Activated CD8-positive, alpha-beta T cell treated with anti-CD3 and anti-CD28 coated beads for 36 hours (primary cell): Measurements from ENCODE around the gene CDH13. TPM values are rescaled to one million over a fixed set of nuclear protein-coding genes. Genes with fewer than 3 reads are reported as not detected.

Source experiments
- ATAC-seq: fragments of 200-7000 bp; cut with Tn5 transposase; one replicate; pipeline ENCODE4 v1.10.0; 2021; ENCODE audit warnings: mild to moderate bottlenecking, moderate library complexity
- CTCF ChIA-PET: fragments of 350-600 bp; sonication (Branson Sonifier 250); formaldehyde crosslinking; loops from one replicate; lab custom pipeline; 2021; ENCODE audit warnings: antibody characterized with exemption; lab: Charles Lee
- POLR2A ChIA-PET: fragments of 350-600 bp; sonication (Branson Sonifier 250); formaldehyde crosslinking; loops from one replicate; lab custom pipeline; 2021; ENCODE audit warnings: antibody characterized with exemption; lab: Charles Lee
- DNase-seq: peaks from one replicate; pipeline ENCODE4 v3.0.0-alpha.2; 2020
- H3K27ac Mint-ChIP-seq: one replicate; pipeline ENCODE4 v1.8.0; 2021; ENCODE audit warnings: mild to moderate bottlenecking, mixed read lengths
- H3K27me3 Mint-ChIP-seq: one replicate; pipeline ENCODE4 v1.8.0; 2021; ENCODE audit warnings: mixed read lengths
- H3K36me3 Mint-ChIP-seq: one replicate; pipeline ENCODE4 v1.8.0; 2021; ENCODE audit warnings: low read depth, mixed read lengths
- H3K4me1 Mint-ChIP-seq: one replicate; pipeline ENCODE4 v1.8.0; 2021; ENCODE audit warnings: low read depth, mixed read lengths
- H3K4me3 Mint-ChIP-seq: one replicate; pipeline ENCODE4 v1.8.0; 2021; ENCODE audit warnings: mild to moderate bottlenecking, moderate library complexity, mixed read lengths
- H3K9me3 Mint-ChIP-seq: one replicate; pipeline ENCODE4 v1.8.0; 2021; ENCODE audit warnings: mixed read lengths
- intact Hi-C: fragments of 100-400 bp; cut with micrococcal nuclease; formaldehyde crosslinking; loops from one replicate; pipeline ENCODE4 v1.10.0; 2022
- total RNA-seq, 2 experiments: library from RNA; stranded (reverse); gene quantifications; one replicate each; pipeline ENCODE4 v1.2.3, GENCODE V29; 2021
- TF ChIP-seq, protein P1 (sequence below): fragments of 200-600 bp; IDR thresholded peaks from one replicate; pipeline ENCODE4 v1.8.0; 2022; ENCODE audit warnings: antibody characterized with exemption, mild to moderate bottlenecking

The CDH13 gene
- total RNA-seq, 2 experiments from 2014 or later = not detected

DNA sequence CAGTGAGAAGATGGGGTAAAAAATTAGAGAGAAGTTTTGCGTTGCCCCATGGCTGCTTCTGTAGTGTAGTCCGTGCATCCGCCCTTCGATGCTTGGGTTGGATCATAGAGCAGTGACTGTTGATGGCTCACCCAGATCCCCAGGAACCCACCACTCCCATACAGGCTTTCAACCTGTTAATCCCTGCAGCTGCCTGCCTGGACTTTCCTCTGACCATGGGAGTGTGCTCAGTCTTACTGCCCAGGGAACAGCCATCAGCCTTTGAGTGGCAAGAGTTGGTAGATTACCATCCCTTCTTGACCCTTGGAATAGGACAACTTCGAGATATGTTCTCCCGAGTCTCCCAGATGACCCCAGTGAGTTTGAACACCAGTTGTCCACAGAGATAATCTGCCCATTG, 881.5 kb downstream of the CDH13 start:
- TF ChIP-seq, protein P1, sequence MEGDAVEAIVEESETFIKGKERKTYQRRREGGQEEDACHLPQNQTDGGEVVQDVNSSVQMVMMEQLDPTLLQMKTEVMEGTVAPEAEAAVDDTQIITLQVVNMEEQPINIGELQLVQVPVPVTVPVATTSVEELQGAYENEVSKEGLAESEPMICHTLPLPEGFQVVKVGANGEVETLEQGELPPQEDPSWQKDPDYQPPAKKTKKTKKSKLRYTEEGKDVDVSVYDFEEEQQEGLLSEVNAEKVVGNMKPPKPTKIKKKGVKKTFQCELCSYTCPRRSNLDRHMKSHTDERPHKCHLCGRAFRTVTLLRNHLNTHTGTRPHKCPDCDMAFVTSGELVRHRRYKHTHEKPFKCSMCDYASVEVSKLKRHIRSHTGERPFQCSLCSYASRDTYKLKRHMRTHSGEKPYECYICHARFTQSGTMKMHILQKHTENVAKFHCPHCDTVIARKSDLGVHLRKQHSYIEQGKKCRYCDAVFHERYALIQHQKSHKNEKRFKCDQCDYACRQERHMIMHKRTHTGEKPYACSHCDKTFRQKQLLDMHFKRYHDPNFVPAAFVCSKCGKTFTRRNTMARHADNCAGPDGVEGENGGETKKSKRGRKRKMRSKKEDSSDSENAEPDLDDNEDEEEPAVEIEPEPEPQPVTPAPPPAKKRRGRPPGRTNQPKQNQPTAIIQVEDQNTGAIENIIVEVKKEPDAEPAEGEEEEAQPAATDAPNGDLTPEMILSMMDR = no peak
- Mint-ChIP-seq H3K27ac (no peak overlapping the region), H3K9me3 (no peaks in the 10 kb centered on the region), H3K4me1 (no peaks in the 10 kb centered on the region), H3K36me3 (no peaks in the 10 kb centered on the region), H3K4me3 (no peak overlapping the region), H3K27me3 (no peaks in the 10 kb centered on the region)
- no peak for DNase-seq
- ATAC-seq = no peak
- CTCF ChIA-PET = no interaction called here
- POLR2A ChIA-PET = no interaction called here
- intact Hi-C loops = no loop called here

DNA sequence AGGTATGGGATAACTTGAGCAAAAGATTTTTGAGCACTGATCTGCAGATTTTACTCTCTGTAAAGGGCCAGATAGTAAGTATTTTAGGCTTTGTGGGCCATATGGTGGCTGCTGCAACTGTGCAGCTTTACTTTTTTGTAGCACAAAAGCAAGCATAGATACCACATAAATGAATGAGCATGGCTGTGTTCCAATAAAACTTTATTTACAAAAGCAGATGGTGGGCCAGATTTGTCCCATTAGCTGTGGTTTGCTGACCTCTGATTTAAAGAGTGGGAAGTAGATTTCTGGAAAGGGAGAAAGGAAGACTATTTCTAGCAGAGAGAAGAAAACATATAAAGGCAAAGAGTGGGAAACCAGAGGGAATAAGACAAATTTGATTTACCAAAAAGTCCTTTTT, 882.5 kb downstream of the CDH13 start:
- TF ChIP-seq, protein P1 = no peak
- no peak overlapping the region for H3K4me3 Mint-ChIP-seq
- H3K4me1 Mint-ChIP-seq = no peaks in the 10 kb centered on the region
- H3K9me3 Mint-ChIP-seq = no peaks in the 10 kb centered on the region
- ChIA-PET POLR2A (no interaction called here), CTCF (no interaction called here)
- no peaks in the 10 kb centered on the region for H3K27me3 Mint-ChIP-seq
- intact Hi-C loops = no loop called here
- no peak overlapping the region for H3K27ac Mint-ChIP-seq
- H3K36me3 Mint-ChIP-seq = no peaks in the 10 kb centered on the region
- DNase-seq (no peak), ATAC-seq (no peak)

DNA sequence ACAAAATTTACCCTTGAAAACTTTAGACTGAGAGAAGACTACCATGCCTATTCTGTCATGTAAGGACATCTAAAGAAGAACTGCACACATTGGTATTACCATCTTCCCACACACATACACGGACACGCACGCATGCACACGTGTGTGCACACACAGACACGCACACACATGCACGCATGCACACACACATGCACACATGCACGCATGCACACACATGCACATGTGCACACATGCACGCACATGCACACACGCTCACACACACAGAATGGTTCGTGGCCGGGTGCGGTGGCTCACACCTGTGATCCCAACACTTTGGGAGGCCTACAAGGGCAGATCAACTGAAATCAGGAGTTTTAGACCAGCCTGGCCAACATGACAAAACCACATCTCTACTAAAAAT, 884.1 kb downstream of the CDH13 start:
- Mint-ChIP-seq H3K27me3 (no peaks in the 10 kb centered on the region), H3K36me3 (no peaks in the 10 kb centered on the region), H3K27ac (no peak overlapping the region), H3K9me3 (no peaks in the 10 kb centered on the region), H3K4me3 (no peak overlapping the region), H3K4me1 (no peaks in the 10 kb centered on the region)
- DNase-seq (no peak), ATAC-seq (no peak)
- intact Hi-C loops = no loop called here
- TF ChIP-seq, protein P1 = no peak
- ChIA-PET CTCF (no interaction called here), POLR2A (no interaction called here)

DNA sequence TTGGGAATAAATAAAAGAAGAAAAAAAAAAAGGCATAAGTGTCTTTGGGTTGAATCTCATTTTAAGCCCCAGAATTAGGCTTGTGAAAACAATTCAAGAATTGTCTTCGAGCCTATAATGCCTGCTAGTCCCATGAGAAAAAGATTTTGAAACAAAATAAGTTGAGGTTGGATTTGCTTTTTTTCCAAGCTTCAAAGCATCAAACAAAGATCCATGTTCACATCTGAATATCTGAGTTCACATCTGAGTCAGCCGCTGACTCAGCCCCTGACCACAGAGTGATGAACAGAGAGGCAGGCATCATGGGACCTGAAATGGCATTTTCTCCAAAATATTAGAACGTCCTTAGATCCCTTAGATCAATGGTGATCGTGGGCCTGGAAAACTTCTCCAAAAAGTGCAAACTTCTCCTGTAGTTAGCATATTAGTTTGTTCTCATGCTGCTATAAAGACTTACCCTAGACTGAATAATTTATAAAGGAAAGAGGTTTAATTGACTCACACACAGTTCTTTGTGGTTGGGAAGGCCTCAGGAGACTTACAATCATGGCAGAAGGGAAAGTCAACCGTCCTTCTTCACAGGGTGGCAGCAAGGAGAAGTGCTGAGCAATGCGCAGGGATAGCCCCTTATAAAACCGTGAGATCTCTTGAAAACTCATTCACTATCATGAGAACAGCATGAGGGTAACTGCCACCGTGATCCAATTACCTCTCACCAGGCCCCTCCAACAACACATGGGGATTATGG, 886.4 kb downstream of the CDH13 start:
- TF ChIP-seq, protein P1 = no peak
- H3K36me3 Mint-ChIP-seq = no peaks in the 10 kb centered on the region
- no peak overlapping the region for H3K4me3 Mint-ChIP-seq
- peak; percentile 10 for DNase-seq
- POLR2A ChIA-PET = no interaction called here
- H3K27me3 Mint-ChIP-seq = no peaks in the 10 kb centered on the region
- intact Hi-C loops = no loop called here
- H3K27ac Mint-ChIP-seq = no peak overlapping the region
- no peaks in the 10 kb centered on the region for H3K4me1 Mint-ChIP-seq
- CTCF ChIA-PET = no interaction called here
- H3K9me3 Mint-ChIP-seq = peaks cover 6% of the 10 kb centered on the region
- no peak for ATAC-seq

DNA sequence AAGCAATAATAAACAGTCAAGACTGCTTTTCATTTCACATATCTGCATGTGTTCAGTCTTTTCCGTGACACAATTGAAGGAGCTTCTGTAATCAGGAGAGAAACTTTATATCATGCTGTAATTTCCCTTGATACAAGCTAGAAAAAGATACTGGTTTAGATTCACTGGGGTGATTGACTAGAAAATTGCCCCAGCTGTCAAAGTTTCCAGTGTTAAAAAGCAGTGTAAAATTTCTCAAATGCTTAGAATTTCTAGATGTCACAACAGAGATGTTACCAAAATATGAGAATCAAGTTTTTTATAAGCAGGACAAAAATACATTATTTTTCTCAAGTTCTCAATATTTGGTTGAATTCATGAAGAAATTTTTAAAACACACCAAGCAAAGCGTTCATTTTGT, 888.6 kb downstream of the CDH13 start:
- Mint-ChIP-seq H3K4me3 (no peak overlapping the region), H3K4me1 (no peaks in the 10 kb centered on the region), H3K27me3 (no peaks in the 10 kb centered on the region), H3K27ac (no peak overlapping the region), H3K9me3 (peaks cover 6% of the 10 kb centered on the region), H3K36me3 (no peaks in the 10 kb centered on the region)
- TF ChIP-seq, protein P1 = no peak
- ChIA-PET POLR2A (interaction anchor here (1.2 kb wide), 1 partner anchor 10 kb away, joined by 3 read pairs; no protein-coding TSS in a partner anchor), CTCF (no interaction called here)
- intact Hi-C loops = no loop called here
- no peak for DNase-seq
- ATAC-seq = no peak
